Central memory CD4-positive, alpha-beta T cell (primary cell): ENCODE results near the gene CYP1A2.
A peak's percentile ranks its signal among the peaks of the same experiment; 100 is the strongest.

Experiments used
- DNase-seq: peaks from one replicate; pipeline ENCODE4 v3.0.0; 2022

CYP1A2 gene

DNA sequence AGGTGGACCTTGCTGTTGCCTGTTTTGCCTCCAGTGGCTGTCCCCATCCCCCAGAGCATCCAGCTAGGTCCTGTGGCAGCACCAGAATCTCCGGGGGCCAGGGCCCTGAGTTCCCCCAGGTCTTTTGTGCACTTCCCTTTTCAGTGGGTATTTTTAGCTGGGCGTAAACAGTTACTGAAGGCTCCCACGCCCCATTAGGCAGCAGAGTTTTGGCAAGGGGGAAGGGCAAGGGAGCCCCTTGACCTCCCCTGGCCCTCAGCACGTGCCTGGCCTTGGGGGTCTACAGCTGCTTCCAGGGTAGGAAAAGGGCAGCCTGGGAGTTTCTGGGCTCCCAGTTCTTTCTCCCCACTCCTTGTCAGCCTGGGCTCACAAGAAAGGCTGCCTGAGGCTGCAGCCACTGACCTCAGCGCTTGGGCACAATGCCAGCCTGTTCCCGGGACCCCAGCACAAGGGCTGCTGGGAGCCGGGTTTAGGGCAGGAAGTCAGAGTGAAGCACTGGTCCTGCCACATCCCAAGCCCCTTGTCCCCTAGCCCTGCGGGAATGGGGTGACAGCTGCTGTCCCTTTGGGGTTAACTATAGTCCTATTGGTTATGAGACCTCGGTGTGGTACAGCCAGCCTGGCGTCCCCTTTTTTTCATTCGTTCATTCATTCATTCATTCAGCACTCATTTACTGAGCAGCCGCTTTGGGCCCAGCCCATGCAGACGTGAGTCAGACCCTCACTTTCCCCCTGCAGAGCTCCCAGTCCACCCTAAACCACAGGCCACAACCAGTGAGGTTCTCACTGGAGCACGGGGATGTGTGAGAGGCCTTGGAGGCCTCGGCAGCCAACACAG lies 41.7 kb downstream of the CYP1A2 start:
- no peak for DNase-seq

GRCh38 chr15:74791007-74791406 lies 42.4 kb downstream of the CYP1A2 start:
- DNase-seq = no peak

DNA sequence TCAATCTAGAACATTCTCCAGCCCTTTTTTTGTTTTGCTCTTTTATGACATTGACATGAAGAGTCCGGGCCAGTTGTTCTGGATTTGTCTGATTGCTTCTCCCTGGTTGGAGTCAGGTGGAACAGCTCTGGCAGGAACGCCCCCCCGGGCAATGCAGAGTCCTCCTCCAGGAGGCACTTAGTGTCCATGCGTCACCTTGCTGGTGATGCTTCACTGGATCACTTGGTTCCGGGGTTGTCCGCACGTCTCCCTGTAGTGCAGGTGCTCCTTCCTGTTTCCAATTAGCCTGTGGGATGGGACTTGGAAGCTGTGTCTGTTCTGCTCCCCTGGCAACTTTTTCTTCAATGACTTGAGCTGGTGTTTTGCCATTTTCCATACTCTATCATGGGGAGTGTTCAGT lies 43.0 kb downstream of the CYP1A2 start:
- no peak for DNase-seq

GRCh38 chr15:74792227-74793016 lies 43.8 kb downstream of the CYP1A2 start:
- DNase-seq = no peak

- DNase-seq = peak; percentile 73
Measured at GRCh38 chr15:74793135-74794028, 44.7 kb downstream of the CYP1A2 start.

DNA sequence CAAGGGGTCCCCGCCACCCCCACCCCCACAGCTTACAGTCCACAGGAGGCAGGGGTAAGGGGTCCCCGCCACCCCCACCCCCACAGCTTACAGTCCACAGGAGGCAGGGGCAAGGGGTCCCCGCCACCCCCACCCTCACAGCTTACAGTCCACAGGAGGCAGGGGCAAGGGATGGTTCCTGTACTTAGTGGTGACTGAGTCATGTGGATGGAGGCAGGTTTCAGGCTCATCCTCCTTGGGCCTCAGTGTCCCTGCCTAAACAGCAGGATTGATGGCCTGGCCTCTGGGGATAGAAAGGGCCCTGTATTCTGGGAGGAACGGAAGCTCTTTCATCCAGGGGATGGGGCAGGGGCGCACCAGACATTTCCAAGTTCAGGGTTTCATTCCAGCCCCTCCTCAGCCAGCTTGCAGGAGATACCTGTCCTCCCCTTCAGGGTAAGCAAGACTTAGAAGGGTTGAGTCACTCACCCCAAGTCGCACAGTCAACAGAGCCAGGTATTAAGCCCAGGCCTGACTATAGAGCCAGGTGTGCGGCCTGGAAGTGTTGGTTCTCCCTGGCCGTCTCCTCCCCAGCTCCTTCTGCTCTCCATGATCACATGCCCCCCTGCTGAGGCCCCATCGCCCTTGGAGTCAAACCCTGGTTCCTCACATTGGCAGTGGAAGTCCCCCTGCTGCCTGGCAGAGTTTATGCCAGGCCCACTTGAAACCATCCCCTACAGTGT lies 45.8 kb downstream of the CYP1A2 start:
- no peak for DNase-seq

GRCh38 chr15:74794970-74795349 lies 46.3 kb downstream of the CYP1A2 start:
- DNase-seq = no peak

GRCh38 chr15:74795966-74796625 lies 47.5 kb downstream of the CYP1A2 start:
- no peak for DNase-seq

DNA sequence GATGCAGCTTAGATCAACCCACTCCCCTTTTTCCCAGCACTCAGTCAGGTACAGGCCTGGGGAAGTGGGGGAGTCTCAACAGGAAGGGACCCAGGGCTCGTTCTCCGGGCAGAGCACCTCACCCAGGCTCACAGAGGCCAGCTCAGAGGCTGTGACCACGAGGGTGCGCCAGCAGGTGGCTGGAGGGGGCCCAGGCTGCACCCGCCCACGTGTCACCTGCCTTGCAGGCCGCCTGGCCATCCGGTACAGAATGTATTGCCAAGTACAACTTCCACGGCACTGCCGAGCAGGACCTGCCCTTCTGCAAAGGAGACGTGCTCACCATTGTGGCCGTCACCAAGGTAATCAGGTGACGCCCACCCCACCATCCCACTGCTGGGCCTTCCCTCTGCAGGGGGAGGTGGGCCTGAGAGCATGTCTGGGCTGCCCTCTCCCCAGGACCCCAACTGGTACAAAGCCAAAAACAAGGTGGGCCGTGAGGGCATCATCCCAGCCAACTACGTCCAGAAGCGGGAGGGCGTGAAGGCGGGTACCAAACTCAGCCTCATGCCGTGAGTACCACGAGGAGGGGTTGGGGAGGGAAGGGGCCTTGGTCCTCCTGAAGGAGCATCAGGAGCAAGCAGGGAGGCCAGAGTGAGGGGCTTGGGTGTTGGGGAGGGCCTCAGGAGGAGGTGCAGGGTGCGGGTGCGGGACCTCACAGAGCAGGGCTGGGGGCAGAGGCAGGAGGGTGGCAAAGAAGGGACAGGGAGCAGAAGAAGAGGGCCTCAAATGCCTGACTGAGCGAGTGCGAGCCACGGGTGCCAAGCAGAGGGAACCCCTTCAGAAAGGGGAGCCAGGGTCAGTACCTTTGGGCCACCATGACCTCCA lies 50.0 kb downstream of the CYP1A2 start:
- DNase-seq = no peak

DNA sequence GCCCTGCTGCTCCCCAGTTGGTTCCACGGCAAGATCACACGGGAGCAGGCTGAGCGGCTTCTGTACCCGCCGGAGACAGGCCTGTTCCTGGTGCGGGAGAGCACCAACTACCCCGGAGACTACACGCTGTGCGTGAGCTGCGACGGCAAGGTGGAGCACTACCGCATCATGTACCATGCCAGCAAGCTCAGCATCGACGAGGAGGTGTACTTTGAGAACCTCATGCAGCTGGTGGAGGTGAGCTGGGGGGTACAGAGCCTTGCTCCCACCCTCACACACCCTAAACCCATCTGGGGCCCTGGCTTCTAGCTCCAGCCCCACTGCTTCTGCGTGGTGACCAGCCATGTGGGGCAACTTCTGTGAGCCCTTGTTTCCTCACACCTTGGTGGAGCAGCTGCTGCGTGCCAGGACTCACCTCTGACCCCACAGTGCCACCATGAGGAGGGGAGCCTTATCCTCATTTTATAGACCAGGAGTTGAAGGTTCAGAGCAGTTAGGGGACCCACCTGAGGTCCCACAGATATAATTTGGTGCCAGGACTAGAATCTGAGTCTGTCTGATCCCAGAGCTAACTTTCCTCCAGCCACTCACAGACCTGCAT lies 50.7 kb downstream of the CYP1A2 start:
- no peak for DNase-seq

- peak; percentile 84 for DNase-seq
Measured at GRCh38 chr15:74799856-74800558, 51.4 kb downstream of the CYP1A2 start.

DNA sequence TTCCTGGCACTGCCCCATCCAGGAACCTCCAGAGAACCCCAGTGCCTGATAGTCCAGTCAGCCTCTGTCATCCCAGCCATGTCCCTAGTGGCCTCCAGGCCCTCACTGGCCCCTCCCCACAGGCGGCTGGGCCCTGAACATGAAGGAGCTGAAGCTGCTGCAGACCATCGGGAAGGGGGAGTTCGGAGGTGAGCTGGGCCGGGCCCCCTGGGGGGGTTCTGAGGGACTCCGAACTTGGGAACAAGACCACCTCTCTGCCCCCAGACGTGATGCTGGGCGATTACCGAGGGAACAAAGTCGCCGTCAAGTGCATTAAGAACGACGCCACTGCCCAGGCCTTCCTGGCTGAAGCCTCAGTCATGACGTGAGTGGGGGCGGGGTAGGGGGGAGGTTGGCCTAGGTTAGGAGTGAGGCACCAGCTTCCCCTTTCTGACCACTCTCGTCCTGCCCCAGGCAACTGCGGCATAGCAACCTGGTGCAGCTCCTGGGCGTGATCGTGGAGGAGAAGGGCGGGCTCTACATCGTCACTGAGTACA lies 52.0 kb downstream of the CYP1A2 start:
- no peak for DNase-seq

GRCh38 chr15:74801311-74801997 lies 52.8 kb downstream of the CYP1A2 start:
- no peak for DNase-seq

- DNase-seq = no peak
Measured at GRCh38 chr15:74802290-74802689, 53.6 kb downstream of the CYP1A2 start.

- DNase-seq = no peak
Measured at GRCh38 chr15:74802862-74803447, 54.3 kb downstream of the CYP1A2 start.

DNA sequence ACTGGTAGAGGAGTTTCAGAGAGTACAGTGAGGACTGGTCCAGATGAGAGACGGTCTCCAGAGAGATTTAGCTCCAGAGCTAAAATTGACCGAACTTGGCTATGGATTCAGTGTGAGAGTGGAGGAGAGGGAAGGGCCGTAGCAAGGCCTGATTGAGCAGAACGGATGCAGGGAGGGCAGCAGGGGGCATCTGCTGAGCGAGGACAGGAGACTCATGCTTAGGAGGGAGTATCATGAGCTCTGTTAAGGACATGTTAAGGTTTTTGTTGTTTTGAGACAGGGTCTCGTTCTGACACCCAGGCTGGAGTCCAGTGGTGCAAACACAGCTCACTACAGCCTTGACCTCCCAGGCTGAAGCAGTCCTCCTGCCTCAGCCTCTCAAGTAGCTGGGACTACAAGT lies 56.3 kb downstream of the CYP1A2 start:
- DNase-seq = no peak
